ENCODE data around the gene B2M.

DNA sequence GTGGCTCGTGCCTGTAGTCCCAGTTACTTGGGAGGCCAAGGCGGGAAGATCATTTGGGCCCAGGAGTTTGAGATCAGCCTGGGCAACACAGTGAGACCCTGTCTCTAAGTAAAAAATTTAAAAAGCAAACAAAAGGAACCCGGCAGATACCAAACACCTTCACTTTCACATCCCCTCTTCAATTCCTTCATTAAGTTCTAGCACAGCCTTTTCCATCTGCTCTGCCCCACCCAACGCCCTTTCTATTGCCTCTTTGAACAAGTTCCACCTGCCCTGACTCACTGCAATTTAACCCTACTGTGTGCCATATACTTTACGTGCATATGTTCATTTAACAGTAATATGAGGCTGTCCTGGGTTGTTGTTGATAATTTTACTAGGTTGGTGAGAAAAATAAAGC lies 35.4 kb upstream of the B2M start:
- TF ChIP-seq, protein P1, sequence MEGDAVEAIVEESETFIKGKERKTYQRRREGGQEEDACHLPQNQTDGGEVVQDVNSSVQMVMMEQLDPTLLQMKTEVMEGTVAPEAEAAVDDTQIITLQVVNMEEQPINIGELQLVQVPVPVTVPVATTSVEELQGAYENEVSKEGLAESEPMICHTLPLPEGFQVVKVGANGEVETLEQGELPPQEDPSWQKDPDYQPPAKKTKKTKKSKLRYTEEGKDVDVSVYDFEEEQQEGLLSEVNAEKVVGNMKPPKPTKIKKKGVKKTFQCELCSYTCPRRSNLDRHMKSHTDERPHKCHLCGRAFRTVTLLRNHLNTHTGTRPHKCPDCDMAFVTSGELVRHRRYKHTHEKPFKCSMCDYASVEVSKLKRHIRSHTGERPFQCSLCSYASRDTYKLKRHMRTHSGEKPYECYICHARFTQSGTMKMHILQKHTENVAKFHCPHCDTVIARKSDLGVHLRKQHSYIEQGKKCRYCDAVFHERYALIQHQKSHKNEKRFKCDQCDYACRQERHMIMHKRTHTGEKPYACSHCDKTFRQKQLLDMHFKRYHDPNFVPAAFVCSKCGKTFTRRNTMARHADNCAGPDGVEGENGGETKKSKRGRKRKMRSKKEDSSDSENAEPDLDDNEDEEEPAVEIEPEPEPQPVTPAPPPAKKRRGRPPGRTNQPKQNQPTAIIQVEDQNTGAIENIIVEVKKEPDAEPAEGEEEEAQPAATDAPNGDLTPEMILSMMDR (IDR thresholded peaks at IDR 0.05), result no peak
- TF ChIP-seq POLR2A (IDR thresholded peaks at IDR 0.05), result no peak

Measured in thyroid gland (tissue), 4 donors.